GM19043 (cell line): Measurements from ENCODE around the gene IRAK3.
"Not testable (repeated sequence)": the region's sequence is repeated elsewhere in the genome, so short reads cannot be mapped to it uniquely, and the experiment has no call there.

Experiments used
- ATAC-seq: cut with Tn5 transposase; IDR thresholded peaks from one replicate; pipeline ENCODE4 v1.9.1; 2021; ENCODE audit warnings: low read depth; ENCODE audit not compliant: unreplicated experiment

IRAK3 gene

GRCh38 chr12:66203820-66204219 lies 14.8 kb downstream of the IRAK3 start:
- ATAC-seq: no peak

GRCh38 chr12:66206141-66206540 lies 17.1 kb downstream of the IRAK3 start:
- no peak for ATAC-seq

GRCh38 chr12:66210840-66211239 lies 21.8 kb downstream of the IRAK3 start:
- no peak for ATAC-seq

GRCh38 chr12:66211573-66211972 lies 22.6 kb downstream of the IRAK3 start:
- ATAC-seq: not testable (repeated sequence)

GRCh38 chr12:66213011-66213410 lies 24.0 kb downstream of the IRAK3 start:
- not testable (repeated sequence) for ATAC-seq

GRCh38 chr12:66217342-66217917 lies 28.4 kb downstream of the IRAK3 start:
- ATAC-seq: no peak

- no peak for ATAC-seq
Measured at GRCh38 chr12:66228462-66228861, 39.4 kb downstream of the IRAK3 start.

GRCh38 chr12:66232263-66232662 lies 43.2 kb downstream of the IRAK3 start:
- no peak for ATAC-seq

- ATAC-seq: peak; percentile 89
Measured at GRCh38 chr12:66234037-66234693, 45.2 kb downstream of the IRAK3 start.

GRCh38 chr12:66234773-66235625 lies 46.0 kb downstream of the IRAK3 start:
- not testable (repeated sequence) for ATAC-seq

GRCh38 chr12:66235626-66236281 lies 46.7 kb downstream of the IRAK3 start:
- ATAC-seq: no peak

GRCh38 chr12:66236282-66236675 lies 47.3 kb downstream of the IRAK3 start:
- not testable (repeated sequence) for ATAC-seq

GRCh38 chr12:66236969-66237368 lies 48.0 kb downstream of the IRAK3 start:
- ATAC-seq: no peak

GRCh38 chr12:66237505-66238175 lies 48.6 kb downstream of the IRAK3 start:
- ATAC-seq: no peak

GRCh38 chr12:66239295-66239694 lies 50.3 kb downstream of the IRAK3 start:
- no peak for ATAC-seq

- ATAC-seq: no peak
Measured at GRCh38 chr12:66240096-66240820, 51.2 kb downstream of the IRAK3 start.

GRCh38 chr12:66241061-66242043 lies 52.3 kb downstream of the IRAK3 start:
- ATAC-seq: no peak

- ATAC-seq: no peak
Measured at GRCh38 chr12:66242311-66242710, 53.3 kb downstream of the IRAK3 start.

GRCh38 chr12:66243911-66244310 lies 54.9 kb downstream of the IRAK3 start:
- no peak for ATAC-seq
